SKM-1 treated with dmso at 0.1 percent for 144 hours (cell line): ENCODE results near the gene SCCPDH.
"Not testable (repeated sequence)": the region's sequence is repeated elsewhere in the genome, so short reads cannot be mapped to it uniquely, and the experiment has no call there.

Experiments
- DNase-seq: peaks from one replicate; lab custom pipeline; 2025; ENCODE audit not compliant: unreplicated experiment; lab: John Stamatoyannopoulos, UW

The SCCPDH gene

DNA sequence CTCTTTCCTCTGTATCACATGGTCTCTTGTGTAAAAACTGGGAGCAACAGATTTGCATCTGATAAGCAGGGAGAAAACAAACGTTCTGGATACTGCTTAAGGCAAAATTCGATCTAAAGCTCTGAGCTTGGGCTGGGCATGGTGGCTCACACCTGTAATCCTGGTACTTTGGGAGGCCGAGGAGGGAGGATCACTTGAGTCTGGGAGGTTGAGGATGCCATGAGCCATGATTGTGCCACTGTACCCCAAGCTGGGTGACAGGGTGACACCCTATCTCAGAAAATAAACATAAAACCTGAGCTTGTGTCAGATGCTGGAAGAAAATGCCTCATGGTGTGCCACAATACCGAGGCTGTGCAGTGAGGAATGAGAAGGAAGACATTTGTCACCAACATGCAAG is 73.9 kb downstream of the SCCPDH start:
- DNase-seq, result no peak

DNA sequence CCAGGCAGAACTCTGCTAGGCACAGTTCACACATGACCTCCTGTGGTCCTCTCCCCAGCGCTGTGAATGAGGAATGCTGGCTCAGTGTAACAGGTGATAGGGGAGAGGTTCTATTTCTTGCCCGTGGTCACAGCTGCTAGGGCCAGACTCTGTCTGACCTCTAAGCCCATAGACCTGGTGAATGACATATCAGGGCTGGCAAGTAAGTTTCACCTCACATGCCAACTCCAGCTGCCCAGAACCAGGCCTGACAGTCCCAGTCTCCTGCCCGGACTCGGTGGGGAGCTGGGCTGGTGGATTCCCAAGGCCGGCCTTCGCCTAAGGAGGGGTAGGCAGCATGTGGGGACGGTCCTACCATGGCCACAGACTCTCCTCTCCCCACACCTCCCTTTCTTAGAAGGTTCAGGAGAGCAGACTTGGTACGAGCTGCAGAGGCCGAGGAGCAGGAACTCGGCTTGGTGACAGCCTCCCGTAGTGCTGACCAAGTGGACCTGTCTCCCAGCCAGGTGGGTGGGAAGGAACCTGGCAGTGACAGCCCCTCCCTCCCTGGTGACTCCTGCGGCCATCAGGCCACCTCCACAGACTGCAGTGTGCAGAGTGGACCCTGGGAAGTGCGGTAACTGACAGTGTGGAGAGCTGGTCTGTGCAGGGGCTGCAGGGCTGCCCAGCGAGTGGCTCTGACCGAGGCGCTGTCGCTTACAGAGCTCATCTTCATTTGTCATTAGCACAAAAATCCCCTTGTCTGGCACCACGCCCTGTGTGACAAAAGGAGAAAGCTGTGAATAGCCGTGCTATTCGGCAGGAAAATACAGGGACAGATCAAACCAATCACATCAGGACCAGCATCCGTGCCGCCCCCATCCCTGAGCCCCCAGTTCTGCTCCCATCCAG is 74.6 kb downstream of the SCCPDH start:
- no peak for DNase-seq

DNA sequence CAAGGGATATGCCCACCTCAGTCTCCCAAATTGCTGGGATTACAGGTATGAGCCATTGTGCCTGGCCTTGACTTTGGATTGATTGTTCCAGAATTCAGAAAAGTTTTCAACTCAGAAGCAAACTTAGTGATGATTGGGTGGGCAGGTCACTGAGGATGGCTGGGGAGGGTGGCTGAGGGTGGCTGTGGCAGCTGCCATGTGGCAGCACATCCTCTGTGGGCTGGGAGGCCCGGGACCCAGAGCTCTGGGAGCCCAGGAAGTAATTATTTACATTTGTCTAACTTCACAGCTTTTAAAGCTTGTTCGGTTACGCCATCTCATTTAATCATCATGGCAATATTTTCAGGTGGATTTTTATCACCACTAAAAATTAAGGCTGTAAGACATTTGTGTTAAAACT is 76.1 kb downstream of the SCCPDH start:
- no peak for DNase-seq

DNA sequence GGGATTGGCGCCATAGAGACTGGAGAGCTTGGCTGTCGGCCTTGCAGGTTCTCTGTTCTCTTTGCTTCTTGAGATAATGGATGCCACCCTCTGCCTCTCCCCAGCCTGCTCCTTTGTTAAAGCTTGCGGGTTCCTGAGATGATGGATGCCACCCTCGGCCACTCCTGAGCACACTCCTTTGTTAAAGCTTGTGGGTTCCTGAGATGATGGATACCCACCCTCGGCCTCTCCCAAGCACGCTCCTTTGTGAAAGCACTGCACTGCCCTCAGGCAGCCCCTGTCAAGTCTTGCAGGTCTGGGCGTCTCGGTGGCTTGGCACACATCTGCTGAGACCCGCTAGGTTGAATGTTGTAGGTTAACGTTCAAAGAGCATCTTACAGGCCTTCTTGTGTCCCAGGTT is 76.5 kb downstream of the SCCPDH start:
- DNase-seq, result no peak

DNA sequence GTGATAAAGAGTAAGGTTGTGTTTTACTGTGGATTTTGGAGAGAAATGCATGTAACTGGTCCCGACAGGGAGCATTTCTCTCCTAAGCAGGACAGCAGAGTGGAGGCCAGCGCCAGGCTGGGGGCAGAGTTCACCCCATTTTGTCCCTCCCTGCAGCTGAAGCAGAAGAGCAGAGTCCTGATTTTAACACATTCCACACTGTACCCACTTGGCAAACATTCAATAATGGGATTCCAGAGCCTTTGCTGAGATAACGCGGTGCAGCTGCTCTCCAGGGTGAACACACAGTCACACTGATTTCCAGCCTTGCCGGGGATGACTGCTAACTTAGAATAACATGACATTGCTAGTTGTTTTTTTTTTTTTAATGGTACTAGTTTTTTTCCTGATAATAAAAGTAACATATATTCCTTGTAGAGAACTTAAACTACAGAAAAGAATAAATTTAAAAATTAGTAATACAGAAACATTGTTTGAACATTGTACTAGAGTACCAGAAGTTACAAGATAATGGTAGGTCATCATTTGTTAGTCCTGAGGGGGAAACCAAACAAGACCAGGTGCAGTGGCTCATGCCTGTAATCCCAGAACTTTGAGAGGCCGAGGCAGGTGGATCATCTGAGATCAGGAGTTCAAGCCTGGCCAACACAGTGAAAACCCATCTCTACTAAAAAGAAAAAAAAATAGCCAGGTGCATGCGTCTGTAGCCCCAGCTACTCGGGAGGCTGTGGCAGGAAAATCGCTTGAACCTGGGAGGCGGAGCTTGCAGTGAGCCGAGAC is 77.2 kb downstream of the SCCPDH start:
- no peak for DNase-seq

DNA sequence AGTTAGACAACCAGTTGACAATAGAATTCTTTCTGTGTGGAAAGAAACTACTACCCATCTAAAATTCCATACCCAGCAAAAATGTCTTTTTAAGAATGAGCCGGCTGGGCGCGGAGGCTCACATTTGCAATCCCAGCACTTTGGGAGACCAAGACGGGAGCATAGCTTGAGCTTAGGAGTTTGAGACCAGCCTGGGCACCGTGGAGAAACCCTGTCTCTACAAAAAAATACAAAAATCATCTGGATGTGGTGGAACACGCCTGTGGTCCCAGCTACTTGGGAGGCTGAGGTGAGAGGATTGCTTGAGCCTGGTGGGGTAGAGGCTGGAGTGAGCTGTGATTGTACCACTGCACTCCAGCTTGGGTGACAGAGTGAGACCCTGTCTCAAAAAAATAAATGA is 79.2 kb downstream of the SCCPDH start:
- DNase-seq, result no peak

DNA sequence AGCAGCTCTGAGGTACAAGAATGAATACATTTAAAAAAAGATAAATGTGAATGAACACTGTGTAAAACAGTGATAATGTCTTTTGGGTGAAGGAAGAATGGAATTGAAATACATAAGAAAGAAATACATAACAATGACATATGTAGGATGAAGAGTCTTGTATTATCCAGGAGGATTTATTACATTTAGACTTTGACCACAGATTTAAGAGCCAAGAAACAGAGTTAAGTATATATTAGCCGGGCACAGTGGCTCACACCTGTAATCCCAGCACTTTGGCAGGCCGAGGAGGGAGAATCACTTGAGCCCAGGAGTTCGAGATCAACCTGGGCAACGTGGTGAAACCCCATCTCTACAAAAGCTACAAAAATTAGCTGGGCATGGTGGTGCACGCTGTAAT is 79.7 kb downstream of the SCCPDH start:
- no peak for DNase-seq

DNA sequence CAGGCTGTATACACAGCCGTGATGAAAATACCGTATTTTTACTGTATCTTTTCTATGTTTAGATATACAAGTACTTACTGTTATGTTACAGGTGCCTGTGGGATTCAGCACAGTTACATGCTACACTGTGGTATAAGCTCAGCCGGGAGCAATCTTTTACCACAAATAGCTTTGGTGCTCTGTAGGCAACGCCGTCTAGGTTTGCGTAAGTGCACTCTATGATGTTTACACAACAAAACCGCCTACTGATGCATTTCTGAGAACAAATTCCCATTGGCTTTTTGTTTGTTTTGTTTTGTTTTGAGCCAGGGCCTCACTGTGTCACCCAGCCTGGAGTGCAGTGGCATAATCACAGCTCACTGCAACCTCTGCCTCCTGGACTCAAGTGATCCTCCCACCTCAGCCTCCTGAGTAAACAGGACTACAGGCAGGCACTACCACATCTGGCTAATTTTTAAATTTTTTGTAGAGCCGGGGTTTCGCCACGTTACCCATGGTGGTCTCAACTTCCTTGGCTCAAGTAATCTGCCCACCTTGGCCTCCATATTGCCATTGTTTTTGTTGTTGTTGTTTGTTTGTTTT is 81.0 kb downstream of the SCCPDH start:
- no peak for DNase-seq

DNA sequence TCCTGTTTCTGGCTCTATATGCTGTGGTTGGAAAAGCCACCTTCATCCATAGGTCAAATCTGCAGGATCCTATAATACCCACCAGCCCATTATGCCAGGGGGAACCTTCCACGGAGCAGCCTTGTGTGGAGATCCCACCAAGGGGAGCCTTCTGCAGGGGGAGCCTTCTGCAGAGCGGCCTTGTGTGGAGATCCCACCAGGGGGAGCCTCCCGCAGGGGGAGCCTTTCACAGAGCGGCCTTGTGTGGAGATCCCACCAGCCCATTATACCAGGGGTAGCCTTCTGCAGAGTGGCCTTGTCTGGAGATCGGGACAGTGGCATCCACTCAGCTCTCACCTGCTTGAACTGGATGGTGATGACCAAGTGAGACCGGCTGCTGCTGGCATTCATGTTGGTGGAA is 85.3 kb downstream of the SCCPDH start:
- DNase-seq, result no peak

DNA sequence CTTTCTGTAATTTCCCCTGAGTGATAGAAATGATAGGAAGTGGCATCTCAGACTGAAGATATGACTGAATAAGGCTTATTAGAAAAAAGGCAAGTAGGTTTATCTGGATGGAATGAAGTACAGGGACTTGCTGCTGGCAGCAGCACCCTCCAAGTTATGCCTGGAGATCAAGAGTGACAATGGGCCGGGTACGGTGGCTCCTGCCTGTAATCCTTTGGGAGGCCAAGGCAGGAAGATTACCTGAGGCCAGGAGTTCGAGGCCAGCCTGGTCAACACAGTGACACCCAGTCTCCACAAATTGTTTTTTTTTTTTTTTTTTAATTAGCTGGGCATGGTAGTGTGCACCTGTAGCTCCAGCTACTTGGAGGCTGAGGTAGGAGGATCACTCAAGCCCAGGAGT is 87.8 kb downstream of the SCCPDH start:
- no peak for DNase-seq

DNA sequence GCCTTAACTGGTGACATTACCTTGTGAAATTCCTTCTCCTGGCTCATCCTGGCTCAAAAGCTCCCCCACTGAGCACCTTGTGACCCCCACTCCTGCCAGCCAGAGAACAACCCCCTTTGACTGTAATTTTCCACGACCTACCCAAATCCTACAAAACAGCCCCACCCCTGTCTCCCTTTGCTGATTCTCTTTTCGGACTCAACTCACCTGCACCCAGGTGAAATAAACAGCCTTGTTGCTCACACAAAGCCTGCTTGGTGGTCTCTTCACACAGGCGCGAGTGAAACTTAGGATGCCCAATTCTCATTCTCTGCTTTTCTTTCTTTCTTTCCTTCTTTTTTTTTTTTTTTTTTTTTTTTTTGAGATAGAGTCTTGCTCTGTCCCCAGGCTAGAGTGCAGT is 89.1 kb downstream of the SCCPDH start:
- DNase-seq, result not testable (repeated sequence)

DNA sequence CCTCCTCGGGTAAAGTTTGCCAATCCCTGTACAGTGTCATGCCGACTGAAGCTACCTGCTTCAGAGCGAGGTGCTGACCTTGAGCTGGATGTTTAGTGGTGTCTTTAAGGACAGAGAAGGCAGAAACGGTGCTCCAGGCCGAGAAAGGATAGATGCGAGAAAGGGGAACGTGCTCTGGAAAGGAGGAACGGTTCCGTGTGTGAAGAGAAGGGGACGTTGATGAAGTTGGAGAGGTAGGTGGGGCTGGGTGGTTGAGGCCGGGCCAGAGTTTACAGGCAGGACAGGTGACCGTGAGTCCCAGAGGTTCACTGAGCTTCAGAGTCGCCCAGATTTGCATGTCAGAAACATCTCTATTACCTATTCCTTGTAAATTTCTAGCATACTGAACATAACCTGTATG is 90.7 kb downstream of the SCCPDH start:
- DNase-seq, result no peak

DNA sequence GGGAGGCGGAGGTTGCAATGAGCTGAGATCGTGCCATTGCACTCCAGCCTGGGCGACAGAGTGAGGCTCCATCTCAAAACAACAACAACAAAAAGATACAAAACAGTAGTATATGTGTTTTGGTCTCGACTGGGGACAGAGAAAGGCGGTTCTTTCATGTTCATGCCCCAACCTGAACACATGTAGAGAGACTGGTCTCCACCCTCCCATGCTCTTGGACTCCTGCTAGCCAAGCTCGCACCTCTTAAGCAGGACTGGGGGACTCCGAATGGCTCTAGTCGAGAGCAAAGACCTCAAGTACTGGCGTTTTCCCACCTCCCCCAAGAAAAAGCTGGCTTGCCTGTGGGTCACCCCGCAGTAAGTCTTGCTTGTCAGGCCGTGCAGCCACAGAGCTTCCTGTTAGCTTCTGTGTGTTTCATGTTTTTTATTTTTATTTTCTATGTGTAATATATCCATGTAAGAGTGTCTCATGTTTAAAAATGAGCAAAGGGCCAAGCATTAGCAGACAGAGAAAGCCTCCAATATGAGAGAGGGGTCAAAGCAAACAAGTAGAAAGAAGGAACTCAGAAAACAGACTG is 91.6 kb downstream of the SCCPDH start:
- DNase-seq, result no peak
